Caco-2 (cell line): Measurements from ENCODE around the gene CECR2. TPM values are rescaled to one million over a fixed set of nuclear protein-coding genes. Genes with fewer than 3 reads are reported as not detected.

Experiments used
- BruUV-seq: library from RNA; stranded (reverse); fragments of 400-500 nt; replicated peaks from 2 replicates; lab custom pipeline; 2021; lab: Mats Ljungman, UMichigan
- CTCF ChIA-PET: fragments of 300-600 bp; sonication (Branson Sonifier 250); formaldehyde crosslinking; loops from one replicate; lab custom pipeline; 2022; ENCODE audit warnings: antibody characterized with exemption; lab: Charles Lee
- POLR2A ChIA-PET: fragments of 300-600 bp; sonication (Branson Sonifier 250); formaldehyde crosslinking; loops from one replicate; lab custom pipeline; 2022; ENCODE audit warnings: antibody characterized with exemption; lab: Charles Lee
- DNase-seq, 2 experiments: peaks; one replicate each; pipeline versions ENCODE4 v3.0.0 to v3.0.0-alpha.2; 2020 to 2022
- H3K27me3 ChIP-seq: replicated peaks from 2 replicates; pipeline ENCODE4 v1.6.0; 2011; ENCODE audit warnings: low read length; ENCODE audit not compliant: control insufficient read depth, insufficient read depth
- H3K36me3 ChIP-seq: 2 replicates; pipeline ENCODE4 v1.5.1; 2011; ENCODE audit warnings: low read length; ENCODE audit not compliant: control insufficient read depth, insufficient read depth
- H3K4me1 ChIP-seq: fragments of 250-450 bp; sonication (Bioruptor Pico); 2 replicates; pipeline ENCODE4 v1.5.1; 2020; ENCODE audit warnings: mild to moderate bottlenecking
- H3K4me3 ChIP-seq: 2 replicates; pipeline ENCODE4 v1.5.1; 2011; ENCODE audit warnings: low read depth, mild to moderate bottlenecking, control low read depth, low read length
- H3K9me3 ChIP-seq: fragments of 250-450 bp; sonication (Bioruptor Pico); 2 replicates; pipeline ENCODE4 v1.5.1; 2020; ENCODE audit warnings: mild to moderate bottlenecking, moderate library complexity
- H3K27ac Mint-ChIP-seq: one replicate; pipeline ENCODE4 v1.8.0; 2022; ENCODE audit warnings: mixed read lengths; ENCODE audit not compliant: unreplicated experiment
- H3K27me3 Mint-ChIP-seq: one replicate; pipeline ENCODE4 v1.8.0; 2022; ENCODE audit warnings: mixed read lengths; ENCODE audit not compliant: insufficient read depth, unreplicated experiment
- H3K36me3 Mint-ChIP-seq: one replicate; pipeline ENCODE4 v1.8.0; 2022; ENCODE audit warnings: mild to moderate bottlenecking, mixed read lengths; ENCODE audit not compliant: insufficient read depth, unreplicated experiment
- H3K4me1 Mint-ChIP-seq: one replicate; pipeline ENCODE4 v1.8.0; 2022; ENCODE audit warnings: low read depth, mixed read lengths; ENCODE audit not compliant: unreplicated experiment
- H3K4me3 Mint-ChIP-seq: one replicate; pipeline ENCODE4 v1.8.0; 2022; ENCODE audit warnings: mild to moderate bottlenecking, moderate library complexity, mixed read lengths; ENCODE audit not compliant: unreplicated experiment
- H3K9me3 Mint-ChIP-seq: one replicate; pipeline ENCODE4 v1.8.0; 2022; ENCODE audit warnings: mixed read lengths; ENCODE audit not compliant: unreplicated experiment
- intact Hi-C: fragments of 100-400 bp; cut with micrococcal nuclease; formaldehyde crosslinking; loops from one replicate; pipeline ENCODE4 v1.10.0; 2022; ENCODE audit not compliant: unreplicated experiment
- total RNA-seq: library from RNA; stranded (reverse); gene quantifications from 2 replicates; pipeline ENCODE4 v1.2.3, GENCODE V29; 2022
- TF ChIP-seq, protein P1 (sequence below), 2 experiments: fragments of 200-600 bp in 1 of 2; IDR thresholded peaks; 1 replicate in 1 of 2; 2 replicates in 1 of 2; pipeline versions ENCODE4 v1.5.1 to v1.8.0; 2011 to 2022; ENCODE audit warnings: antibody characterized with exemption in 1 of 2, control low read depth in 1 of 2, inconsistent platforms in 1 of 2, low read depth in 1 of 2, low read length in 1 of 2, mild to moderate bottlenecking in 1 of 2, moderate library complexity in 1 of 2; ENCODE audit not compliant: insufficient read depth in 1 of 2, severe bottlenecking in 1 of 2, unreplicated experiment in 1 of 2

CECR2 gene
- total RNA-seq, 1 experiment from 2014 or later, result 1.1 TPM

DNA sequence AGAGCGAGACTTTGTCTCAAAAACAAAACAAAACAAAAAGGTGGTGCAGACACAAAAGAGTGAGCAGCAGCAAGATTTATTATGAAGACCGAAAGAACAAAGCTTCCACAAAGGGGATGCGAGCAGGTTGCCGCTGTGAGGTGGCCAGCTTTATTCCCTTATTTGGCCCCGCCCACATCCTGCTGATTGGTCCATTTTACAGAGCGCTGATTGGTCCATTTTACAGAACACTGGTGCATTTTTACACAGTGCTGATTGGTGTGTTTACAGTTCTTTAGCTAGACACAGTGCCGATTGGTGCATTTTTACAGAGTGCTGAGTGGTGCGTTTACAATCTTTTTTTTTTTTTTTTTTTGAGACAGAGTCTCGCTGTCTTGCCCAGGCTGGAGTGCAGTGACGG is 77.4 kb downstream of the CECR2 start:
- CTCF ChIA-PET, result no interaction called here
- peaks cover 11% of the 10 kb centered on the region; the same call in 1 of the 2 replicates for H3K4me1 ChIP-seq
- POLR2A ChIA-PET, result no interaction called here

DNA sequence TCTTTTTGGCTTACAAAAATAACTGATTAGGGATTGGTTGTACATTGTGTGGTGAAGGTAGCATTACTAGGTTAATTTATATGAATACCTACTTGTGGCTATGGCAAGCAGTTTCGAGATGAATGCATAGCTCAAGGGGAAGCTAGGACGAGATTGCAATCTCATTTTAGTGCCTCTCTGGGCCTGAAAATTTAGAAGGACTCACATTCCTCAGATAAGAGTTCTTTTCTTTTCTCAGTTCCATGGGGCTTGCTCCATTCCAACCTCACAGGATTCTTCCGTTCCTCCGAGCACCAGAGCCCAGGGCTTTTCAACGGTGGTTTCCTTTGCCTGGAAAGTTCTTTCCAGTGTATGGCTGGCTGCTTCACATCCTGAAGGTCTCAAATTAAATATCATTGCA is 82.1 kb downstream of the CECR2 start:
- intact Hi-C loops, result loop anchor here (2.0 kb wide), 1 partner anchor 49 kb away; no protein-coding TSS in a partner anchor
- POLR2A ChIA-PET, result no interaction called here
- no peak overlapping the region for H3K4me3 Mint-ChIP-seq
- no peaks in the 10 kb centered on the region for H3K27me3 ChIP-seq
- no peaks in the 10 kb centered on the region for H3K27me3 Mint-ChIP-seq
- H3K4me1 ChIP-seq, result peaks cover 17% of the 10 kb centered on the region; the same call in 1 of the 2 replicates
- peak overlapping the region; percentile 34 for H3K27ac Mint-ChIP-seq
- no peaks in the 10 kb centered on the region for H3K9me3 Mint-ChIP-seq
- BruUV-seq, result no TSS peak
- H3K4me3 ChIP-seq, result no peak overlapping the region
- DNase-seq, result peak; percentile 12 to 37
- H3K4me1 Mint-ChIP-seq, result peaks cover 10% of the 10 kb centered on the region
- no peaks in the 10 kb centered on the region for H3K36me3 Mint-ChIP-seq
- H3K36me3 ChIP-seq, result no peaks in the 10 kb centered on the region
- CTCF ChIA-PET, result interaction anchor here (1.0 kb wide), 1 partner anchor 50 kb away, joined by 5 read pairs; no protein-coding TSS in a partner anchor
- H3K9me3 ChIP-seq, result no peaks in the 10 kb centered on the region
- TF ChIP-seq, protein P1, sequence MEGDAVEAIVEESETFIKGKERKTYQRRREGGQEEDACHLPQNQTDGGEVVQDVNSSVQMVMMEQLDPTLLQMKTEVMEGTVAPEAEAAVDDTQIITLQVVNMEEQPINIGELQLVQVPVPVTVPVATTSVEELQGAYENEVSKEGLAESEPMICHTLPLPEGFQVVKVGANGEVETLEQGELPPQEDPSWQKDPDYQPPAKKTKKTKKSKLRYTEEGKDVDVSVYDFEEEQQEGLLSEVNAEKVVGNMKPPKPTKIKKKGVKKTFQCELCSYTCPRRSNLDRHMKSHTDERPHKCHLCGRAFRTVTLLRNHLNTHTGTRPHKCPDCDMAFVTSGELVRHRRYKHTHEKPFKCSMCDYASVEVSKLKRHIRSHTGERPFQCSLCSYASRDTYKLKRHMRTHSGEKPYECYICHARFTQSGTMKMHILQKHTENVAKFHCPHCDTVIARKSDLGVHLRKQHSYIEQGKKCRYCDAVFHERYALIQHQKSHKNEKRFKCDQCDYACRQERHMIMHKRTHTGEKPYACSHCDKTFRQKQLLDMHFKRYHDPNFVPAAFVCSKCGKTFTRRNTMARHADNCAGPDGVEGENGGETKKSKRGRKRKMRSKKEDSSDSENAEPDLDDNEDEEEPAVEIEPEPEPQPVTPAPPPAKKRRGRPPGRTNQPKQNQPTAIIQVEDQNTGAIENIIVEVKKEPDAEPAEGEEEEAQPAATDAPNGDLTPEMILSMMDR (IDR thresholded peaks at IDR 0.05; ENCODE audit: insufficient read depth in 1 of 2, low read depth in 1 of 2, low read length in 1 of 2, severe bottlenecking in 1 of 2, unreplicated experiment in 1 of 2), result no peak

More for the DNA sequence above, 77.4 kb downstream of the CECR2 start:
- Histone ChIP-seq H3K36me3 (no peaks in the 10 kb centered on the region), H3K9me3 (no peaks in the 10 kb centered on the region), H3K4me3 (no peak overlapping the region), H3K27me3 (no peaks in the 10 kb centered on the region)
- Mint-ChIP-seq H3K4me3 (no peak overlapping the region), H3K9me3 (no peaks in the 10 kb centered on the region), H3K36me3 (no peaks in the 10 kb centered on the region), H3K4me1 (peaks cover 10% of the 10 kb centered on the region), H3K27ac (no peak overlapping the region), H3K27me3 (peaks cover 3% of the 10 kb centered on the region)
- DNase-seq, result no peak
- TF ChIP-seq, protein P1 (IDR thresholded peaks at IDR 0.05; ENCODE audit: insufficient read depth in 1 of 2, low read depth in 1 of 2, low read length in 1 of 2, severe bottlenecking in 1 of 2, unreplicated experiment in 1 of 2), result no peak
- intact Hi-C loops, result no loop called here
- no TSS peak for BruUV-seq

DNA sequence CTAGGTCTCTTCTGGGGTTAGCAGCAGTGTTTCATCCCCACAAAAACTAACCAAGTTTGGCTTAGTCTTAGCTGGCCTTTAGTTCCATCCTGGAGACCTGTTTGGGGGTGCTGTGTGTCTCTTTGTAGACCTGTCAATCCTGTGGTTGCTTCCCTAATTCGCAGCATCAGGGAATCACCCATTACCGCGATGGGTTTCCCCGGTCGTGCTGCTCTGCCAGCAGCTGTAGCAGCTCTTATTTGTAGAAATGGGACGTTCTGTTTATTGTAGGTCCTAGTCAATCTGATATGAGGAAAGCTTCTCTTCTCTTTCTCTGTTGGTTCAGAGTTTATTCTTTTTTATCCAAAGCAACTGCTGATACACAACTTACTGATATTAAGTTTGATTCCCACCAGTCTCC is 91.6 kb downstream of the CECR2 start:
- TF ChIP-seq, protein P1 (IDR thresholded peaks at IDR 0.05; ENCODE audit: insufficient read depth in 1 of 2, low read depth in 1 of 2, low read length in 1 of 2, severe bottlenecking in 1 of 2, unreplicated experiment in 1 of 2), result no peak
- Histone ChIP-seq H3K9me3 (no peaks in the 10 kb centered on the region), H3K4me1 (no peaks in the 10 kb centered on the region), H3K27me3 (no peaks in the 10 kb centered on the region), H3K4me3 (no peak overlapping the region), H3K36me3 (no peaks in the 10 kb centered on the region)
- no peaks in the 10 kb centered on the region for H3K4me1 Mint-ChIP-seq
- peaks cover 9% of the 10 kb centered on the region for H3K27me3 Mint-ChIP-seq
- H3K9me3 Mint-ChIP-seq, result no peaks in the 10 kb centered on the region
- no TSS peak for BruUV-seq
- intact Hi-C loops, result no loop called here
- ChIA-PET CTCF (no interaction called here), POLR2A (no interaction called here)
- H3K27ac Mint-ChIP-seq, result no peak overlapping the region
- H3K4me3 Mint-ChIP-seq, result no peak overlapping the region
- DNase-seq, result no peak
- H3K36me3 Mint-ChIP-seq, result no peaks in the 10 kb centered on the region
